ENCODE data around the gene ADORA2A.
A peak's percentile ranks its signal among the peaks of the same experiment; 100 is the strongest.

Gene ADORA2A

GRCh38 chr22:24444729-24445466, 17.5 kb downstream of the ADORA2A start:
- no peaks in the 10 kb centered on the region for H3K27me3 ChIP-seq
- H3K4me1 ChIP-seq: peaks cover 0 to 27% (median 20%) of the 10 kb centered on the region in 4 donors
- no peak for TF ChIP-seq CTCF (IDR thresholded peaks at IDR 0.05)
- H3K36me3 ChIP-seq: no peaks in the 10 kb centered on the region
- peak in 1 of 2 donors; percentile 45 for DNase-seq
- intact Hi-C loops (cut with DNase I; ENCODE audit: low total_unique reads): no loop called here
- no peak overlapping the region for H3K27ac ChIP-seq
- no peaks in the 10 kb centered on the region for H3K9me3 ChIP-seq
- H3K4me3 ChIP-seq: no peak overlapping the region

GRCh38 chr22:24445481-24446259, 18.3 kb downstream of the ADORA2A start:
- H3K9me3 ChIP-seq: no peaks in the 10 kb centered on the region
- no peaks in the 10 kb centered on the region for H3K36me3 ChIP-seq
- H3K27me3 ChIP-seq: no peaks in the 10 kb centered on the region
- no peak overlapping the region for H3K27ac ChIP-seq
- no peak overlapping the region for H3K4me3 ChIP-seq
- no peak for TF ChIP-seq CTCF (IDR thresholded peaks at IDR 0.05)
- peak in 1 of 2 donors; percentile 45 for DNase-seq
- peaks cover 0 to 22% (median 19%) of the 10 kb centered on the region in 4 donors for H3K4me1 ChIP-seq
- intact Hi-C loops (cut with DNase I; ENCODE audit: low total_unique reads): no loop called here

- Histone ChIP-seq H3K4me3 (no peak overlapping the region), H3K27ac (no peak overlapping the region), H3K27me3 (no peaks in the 10 kb centered on the region), H3K9me3 (no peaks in the 10 kb centered on the region), H3K4me1 (peaks cover 0 to 16% (median 14%) of the 10 kb centered on the region in 4 donors), H3K36me3 (no peaks in the 10 kb centered on the region)
- intact Hi-C loops (cut with DNase I; ENCODE audit: low total_unique reads): no loop called here
- no peak for TF ChIP-seq CTCF (IDR thresholded peaks at IDR 0.05)
- DNase-seq: no peak
Measured at GRCh38 chr22:24446260-24446611, 18.8 kb downstream of the ADORA2A start.

- H3K4me3 ChIP-seq: no peak overlapping the region
- no peak for TF ChIP-seq CTCF (IDR thresholded peaks at IDR 0.05)
- H3K27ac ChIP-seq: no peak overlapping the region
- peak in 1 of 2 donors; percentile 24 for DNase-seq
- H3K9me3 ChIP-seq: no peaks in the 10 kb centered on the region
- intact Hi-C loops (cut with DNase I; ENCODE audit: low total_unique reads): no loop called here
- H3K27me3 ChIP-seq: no peaks in the 10 kb centered on the region
- H3K36me3 ChIP-seq: no peaks in the 10 kb centered on the region
- H3K4me1 ChIP-seq: peaks cover 0 to 5% (median 0%) of the 10 kb centered on the region in 4 donors
Measured at GRCh38 chr22:24450610-24451009, 23.2 kb downstream of the ADORA2A start.

- intact Hi-C loops (cut with DNase I; ENCODE audit: low total_unique reads): no loop called here
- H3K27ac ChIP-seq: no peak overlapping the region
- no peak overlapping the region for H3K4me3 ChIP-seq
- H3K9me3 ChIP-seq: no peaks in the 10 kb centered on the region
- no peaks in the 10 kb centered on the region for H3K27me3 ChIP-seq
- no peak for TF ChIP-seq CTCF (IDR thresholded peaks at IDR 0.05)
- peaks cover 0 to 7% (median 0%) of the 10 kb centered on the region in 4 donors for H3K4me1 ChIP-seq
- DNase-seq: no peak
- no peaks in the 10 kb centered on the region for H3K36me3 ChIP-seq
Measured at GRCh38 chr22:24451162-24451561, 23.8 kb downstream of the ADORA2A start.

Measured in tibial artery (tissue), 4 donors.